Measurements from ENCODE around the gene PLCXD3. TPM values are rescaled to one million over a fixed set of nuclear protein-coding genes. Genes with fewer than 3 reads are reported as not detected.
A peak's percentile ranks its signal among the peaks of the same experiment; 100 is the strongest.

PLCXD3 gene
- polyA plus RNA-seq, 3 donors: 0.23 to 0.46 (median 0.26) TPM

DNA sequence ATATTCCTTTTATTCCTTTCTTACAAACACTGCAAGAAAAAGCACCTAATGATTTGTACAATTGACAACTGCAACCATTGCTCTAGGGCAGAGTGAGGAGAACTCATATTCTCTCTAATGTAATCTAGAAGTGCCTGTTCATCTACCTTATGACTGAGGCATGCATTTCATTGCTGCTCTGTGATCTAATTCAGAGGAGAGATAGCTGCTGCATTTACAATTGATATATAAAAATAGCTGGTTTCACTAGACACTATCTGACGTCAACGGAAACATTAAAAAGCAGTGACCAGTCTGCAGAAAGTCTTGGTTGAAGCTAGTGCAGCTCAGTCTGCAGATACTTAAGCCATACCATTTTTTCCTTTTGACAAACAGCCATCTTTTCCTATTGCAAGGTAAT is 224.2 kb downstream of the PLCXD3 start:
- DNase-seq: no peak

DNA sequence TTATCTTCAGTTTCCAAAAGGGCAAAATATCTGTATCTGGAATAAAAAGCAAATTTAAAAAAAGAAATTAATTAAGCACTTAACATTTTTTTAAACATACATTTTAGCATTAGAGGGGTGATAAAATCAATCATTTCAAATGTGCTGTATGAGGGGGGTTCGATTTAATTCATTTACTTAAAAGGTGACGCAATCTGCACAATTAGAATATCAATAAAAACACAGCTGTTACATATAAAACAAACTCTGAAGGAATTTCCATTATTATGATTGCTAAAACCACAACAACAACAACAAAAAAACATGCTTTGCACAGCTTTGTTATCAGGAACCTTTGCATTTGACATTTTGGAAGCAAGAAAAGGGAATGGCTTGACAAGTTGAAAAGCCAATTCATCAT is 225.5 kb downstream of the PLCXD3 start:
- no peak for DNase-seq

DNA sequence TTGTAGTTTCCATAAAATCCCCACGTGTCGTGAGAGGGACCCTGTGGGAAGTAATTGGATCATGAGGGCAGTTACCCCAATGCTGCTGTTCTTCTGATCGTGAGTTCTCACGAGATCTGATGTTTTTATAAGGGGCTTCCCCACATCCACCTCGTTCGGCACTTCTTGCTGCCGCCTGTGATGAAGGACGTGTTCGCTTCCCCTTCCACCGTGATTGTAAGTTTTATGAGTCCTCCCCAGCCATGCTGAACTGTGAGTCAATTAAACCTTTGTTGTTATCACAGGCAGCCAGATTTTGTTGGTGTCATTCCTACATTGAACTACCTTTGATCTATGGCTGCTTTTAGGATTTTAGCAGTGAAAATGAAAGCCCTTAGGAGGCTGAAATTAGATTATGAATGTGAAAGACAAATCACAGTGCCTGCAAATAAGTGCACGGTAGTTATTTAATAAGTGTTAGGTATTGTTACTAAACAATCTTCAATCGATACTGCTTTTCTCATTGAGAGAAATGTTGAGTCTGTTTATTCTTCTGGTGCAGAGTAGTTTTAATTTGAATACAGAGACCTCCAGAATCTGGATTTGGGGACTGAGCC is 229.1 kb downstream of the PLCXD3 start:
- peak; percentile 8 for DNase-seq

DNA sequence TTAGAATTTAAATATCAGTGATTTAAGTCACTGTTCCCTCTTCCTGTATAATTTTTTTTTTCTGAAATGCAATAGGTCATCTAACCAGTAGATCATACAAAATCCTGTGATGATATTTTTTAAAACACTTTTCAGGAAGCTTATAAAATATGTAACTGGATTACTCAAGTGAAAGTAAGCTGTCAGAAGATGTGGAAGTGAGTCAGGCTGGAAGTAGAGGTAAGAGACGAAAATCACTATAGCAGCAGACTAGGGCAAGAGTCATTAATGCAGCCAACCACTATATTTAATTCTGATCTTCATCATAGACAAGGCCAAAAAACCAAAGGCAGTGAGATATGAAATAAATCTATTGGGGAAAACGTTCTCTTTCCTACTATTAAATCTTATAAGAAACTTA is 231.4 kb downstream of the PLCXD3 start:
- no peak for DNase-seq

DNA sequence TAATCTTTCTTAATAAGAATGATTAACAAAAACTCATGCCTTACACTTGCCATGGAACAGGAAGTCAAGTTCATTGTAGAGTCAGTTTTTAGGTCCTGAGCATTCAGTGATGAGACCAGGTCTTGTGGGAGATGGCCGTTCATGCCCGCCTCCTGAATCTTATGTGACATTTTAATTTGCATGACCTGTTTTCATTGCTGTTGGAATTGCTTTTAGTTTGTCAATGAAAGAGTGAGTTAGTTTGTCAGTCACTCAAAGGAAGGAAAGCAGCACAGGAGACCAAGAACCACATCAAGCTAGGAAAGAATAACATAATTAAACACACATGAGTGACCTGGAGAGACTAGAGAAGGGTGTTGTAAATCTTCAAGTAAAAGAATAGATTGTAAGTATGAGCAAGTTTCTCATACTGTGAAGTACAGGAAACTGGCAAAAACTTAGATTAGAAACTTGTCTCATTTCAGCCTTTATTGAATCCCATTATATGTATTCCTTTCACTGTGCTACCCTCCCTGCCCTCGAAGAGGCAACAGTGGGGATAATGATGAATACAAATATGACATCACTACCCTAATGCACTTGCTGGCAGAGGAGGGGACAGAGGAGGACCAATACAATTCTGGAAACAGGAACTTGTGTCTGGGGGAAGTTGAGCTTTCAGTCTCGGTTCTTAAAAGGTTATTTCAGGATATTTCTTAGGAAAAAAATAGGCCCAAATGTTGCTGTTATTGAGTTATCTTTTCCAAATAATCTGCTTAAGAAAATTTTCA is 232.7 kb downstream of the PLCXD3 start:
- peak; percentile 42 for DNase-seq

DNA sequence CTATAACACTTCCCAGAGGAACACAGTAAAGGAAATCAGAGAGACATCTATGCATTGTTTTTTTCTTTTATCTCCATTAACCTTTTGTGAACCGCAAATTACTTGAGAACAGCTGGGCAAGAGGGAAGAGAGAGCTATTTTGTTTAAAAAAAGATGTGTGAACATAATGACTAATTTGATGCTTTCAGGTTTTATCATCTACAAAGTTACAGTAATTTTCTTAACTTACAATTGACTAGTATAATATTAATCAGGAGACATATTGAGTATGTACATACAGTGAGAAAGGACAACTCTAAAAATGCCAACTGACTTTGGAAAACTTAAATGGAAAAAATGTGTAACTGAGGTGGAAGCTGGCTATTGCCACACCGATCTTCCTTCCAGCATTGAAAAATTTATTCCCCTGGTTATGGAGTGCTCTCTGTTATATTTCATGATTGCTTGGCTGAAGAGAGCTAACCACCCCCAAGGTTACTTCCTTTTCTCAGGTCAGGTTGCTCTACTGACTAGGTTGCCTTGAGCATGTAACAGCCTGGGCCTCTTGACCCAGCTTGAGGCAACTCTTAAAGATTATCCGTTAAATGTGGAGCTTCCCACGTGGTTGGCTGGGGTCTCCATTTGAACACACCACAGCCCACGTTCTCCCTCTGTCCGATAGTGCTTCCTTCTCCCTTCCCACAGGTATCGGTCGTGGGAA is 234.4 kb downstream of the PLCXD3 start:
- DNase-seq: no peak

DNA sequence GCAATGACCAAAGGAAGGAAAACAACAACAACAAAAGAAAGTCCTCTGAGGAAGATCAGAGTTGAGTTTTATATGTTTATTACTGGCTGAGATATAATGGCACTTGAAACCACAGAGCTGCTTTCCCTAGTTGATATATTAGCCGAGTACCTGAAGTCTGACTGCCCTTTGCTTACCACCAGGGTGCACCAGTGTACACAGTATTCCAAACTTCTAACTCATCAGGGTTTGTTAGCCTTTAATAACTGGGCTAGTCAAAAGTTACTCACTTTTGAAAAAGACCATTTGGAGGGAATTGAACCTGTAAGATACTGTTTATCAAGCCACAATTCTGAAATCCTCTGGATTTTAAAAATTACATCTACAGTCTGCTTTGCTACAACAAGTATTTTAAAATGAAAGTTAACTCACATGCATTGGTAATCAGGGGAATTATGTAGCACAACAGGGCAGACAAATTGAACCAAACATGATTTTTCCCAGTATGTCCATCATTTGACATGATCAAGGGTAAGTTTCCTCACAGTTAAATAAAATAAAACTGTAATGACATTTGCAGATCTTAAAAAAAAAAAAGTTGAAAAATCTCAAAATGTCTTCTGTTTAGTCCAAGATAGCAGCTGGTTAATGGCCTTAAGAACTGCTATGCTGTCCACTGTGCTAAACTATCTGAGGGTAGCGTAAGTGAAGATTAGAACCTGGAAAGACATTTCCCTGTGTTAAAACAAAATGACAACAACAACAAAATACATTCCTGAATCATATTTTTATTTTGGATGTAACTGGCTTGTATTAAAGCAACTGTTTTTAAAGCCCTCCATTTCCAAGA is 239.8 kb downstream of the PLCXD3 start:
- peak; percentile 39 for DNase-seq

DNA sequence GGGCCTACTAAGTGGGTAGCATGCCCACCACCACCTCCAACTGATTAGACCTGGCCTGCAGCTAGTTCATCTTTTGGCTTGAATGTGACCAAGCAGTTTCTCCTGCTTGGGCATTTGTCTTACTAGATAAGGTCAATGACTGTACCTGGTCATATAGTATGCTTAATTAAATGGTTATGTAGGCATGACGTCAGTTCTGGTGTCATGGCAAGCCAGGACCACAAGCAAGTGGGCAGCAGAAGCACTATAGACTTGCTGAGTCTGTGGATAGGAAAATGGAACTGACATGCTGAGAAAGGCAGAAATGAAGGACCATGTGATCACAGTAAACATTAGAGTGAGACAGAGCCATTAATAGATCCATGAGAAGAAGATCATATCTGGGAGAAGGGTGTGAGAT is 241.5 kb downstream of the PLCXD3 start:
- DNase-seq: no peak

DNA sequence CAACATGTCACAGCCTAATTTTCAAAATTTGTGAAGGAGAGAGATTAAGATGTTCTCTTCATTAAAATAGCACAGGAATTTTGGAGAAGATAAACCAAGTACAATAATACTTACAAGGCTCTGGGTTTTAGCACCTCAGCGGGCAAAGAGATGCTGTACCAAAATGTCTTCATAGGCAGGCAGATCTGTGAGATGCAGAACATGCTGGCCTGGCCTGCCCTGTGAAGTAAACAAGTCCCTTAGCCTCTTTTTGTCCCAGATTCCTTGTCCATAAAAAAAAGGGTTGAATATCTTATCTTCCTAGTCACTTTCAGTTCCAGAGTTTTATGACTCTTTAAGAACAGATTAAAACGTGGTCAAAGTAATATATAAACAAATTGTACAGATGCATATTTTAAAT is 244.0 kb downstream of the PLCXD3 start:
- no peak for DNase-seq

DNA sequence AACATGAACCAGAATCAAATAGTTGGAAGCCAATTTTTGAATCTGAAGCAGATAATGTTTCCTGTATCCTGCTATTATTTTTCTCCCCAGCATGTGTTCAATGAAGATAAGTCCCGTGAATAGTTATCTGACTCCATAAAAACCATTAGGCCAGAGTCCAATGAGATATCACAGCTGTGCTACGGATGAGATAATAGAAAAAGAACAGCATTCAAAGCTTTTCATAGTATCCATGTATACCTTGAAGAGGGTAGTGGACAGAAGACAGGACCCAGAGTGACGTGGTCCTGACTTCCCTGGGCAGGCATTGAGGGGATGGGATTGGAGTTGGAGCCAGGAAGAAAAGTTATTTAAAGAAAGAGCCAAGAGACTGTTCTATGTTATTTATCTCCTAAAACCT is 246.4 kb downstream of the PLCXD3 start:
- no peak for DNase-seq

DNA sequence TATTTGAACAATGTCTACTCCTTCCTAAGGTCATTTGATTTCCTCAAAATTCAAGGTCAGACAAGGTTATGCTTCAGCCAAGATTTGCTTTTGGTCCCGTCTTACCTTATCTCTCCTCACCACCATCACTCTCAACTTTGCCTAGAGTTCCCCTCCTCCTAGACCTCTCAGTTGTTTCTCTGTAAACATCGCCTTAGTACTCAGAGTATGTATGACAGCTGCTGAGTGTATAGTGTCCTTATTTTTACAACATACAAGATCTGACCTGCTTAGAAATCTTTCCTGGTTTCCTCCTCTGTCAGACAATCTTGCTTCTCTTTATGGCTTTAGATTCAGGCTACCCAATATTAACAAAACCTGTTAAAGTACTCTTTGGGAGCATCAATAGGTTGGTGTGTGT is 247.1 kb downstream of the PLCXD3 start:
- no peak for DNase-seq

All from renal pelvis (tissue), 4 donors.